SW 1271 (cell line): ENCODE data around the gene C2orf76.
A peak's percentile ranks its signal among the peaks of the same experiment; 100 is the strongest.
"Not testable (repeated sequence)": the region's sequence is repeated elsewhere in the genome, so short reads cannot be mapped to it uniquely, and the experiment has no call there.

Experiments
- DNase-seq, 2 experiments: peaks; one replicate each; lab custom pipeline; 2025; lab: John Stamatoyannopoulos, UW

Gene C2orf76

DNA sequence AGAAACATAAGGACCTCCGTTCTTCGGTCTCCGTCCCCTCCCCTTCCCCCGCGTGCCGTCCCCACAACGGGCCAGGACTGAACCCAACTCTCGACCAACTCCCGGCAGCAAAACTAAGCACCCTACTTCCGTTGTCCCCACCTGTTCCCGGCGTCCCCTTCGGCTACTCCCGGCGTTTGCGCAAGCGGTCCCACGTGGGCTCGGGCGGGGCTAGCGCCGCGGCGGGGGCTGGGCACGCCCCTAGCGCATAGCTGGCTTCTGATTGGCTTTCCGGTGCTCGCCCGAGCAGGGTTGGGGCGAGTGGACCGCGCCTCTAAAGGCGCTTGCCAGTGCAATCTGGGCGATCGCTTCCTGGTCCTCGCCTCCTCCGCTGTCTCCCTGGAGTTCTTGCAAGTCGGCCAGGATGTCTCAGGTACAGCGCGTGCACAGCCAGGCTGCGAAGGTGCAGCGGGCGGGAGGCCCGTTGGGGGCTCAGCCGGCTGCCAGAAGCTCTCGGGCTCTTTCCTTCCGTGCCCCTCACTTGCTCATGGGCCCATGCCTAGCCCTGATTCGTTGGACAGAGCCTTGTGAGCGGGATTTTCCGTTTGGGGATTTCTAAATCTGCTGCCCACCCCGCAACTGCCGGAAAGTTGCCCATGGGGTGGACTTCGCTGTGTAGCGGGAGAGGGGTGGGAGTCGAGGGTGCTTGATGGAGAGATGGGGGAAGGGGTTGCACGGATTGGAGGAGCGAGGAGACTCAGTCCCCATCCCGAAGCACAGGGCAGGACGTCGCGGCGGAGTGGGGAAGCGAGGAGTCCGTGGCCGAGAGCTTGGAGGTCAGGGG, at the start of gene C2orf76, which contains the start of gene DBI:
Gene C2orf76 (minus strand): TSS at position 186 of the 823 bp plus-strand sequence. CDS start 26,875 bp downstream, outside the sequence.
Gene DBI (plus strand): TSS at position 329 of the 823 bp plus-strand sequence. CDS start 75 bp downstream, at position 404.
- DNase-seq: peak; percentile 83 to 91

DNA sequence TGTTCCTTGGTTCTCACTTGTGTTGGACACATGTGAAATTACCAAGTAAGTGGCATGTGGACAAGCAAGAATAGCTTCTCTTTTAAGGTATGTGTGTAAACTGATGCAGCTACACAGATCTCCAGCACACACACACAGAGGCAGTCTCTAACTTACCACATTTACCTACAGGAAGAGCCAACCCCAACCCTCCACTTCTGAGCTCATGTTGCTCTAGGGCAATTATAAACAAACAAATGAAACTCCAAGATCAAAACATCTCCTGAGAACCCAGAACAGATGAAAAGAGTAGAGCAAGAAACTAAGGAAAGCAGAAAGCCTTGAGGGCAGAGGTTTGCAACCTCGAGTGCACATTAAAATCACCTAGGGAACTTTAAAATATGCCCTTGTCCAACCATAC, 49.0 kb upstream of the C2orf76 start:
- no peak for DNase-seq

DNA sequence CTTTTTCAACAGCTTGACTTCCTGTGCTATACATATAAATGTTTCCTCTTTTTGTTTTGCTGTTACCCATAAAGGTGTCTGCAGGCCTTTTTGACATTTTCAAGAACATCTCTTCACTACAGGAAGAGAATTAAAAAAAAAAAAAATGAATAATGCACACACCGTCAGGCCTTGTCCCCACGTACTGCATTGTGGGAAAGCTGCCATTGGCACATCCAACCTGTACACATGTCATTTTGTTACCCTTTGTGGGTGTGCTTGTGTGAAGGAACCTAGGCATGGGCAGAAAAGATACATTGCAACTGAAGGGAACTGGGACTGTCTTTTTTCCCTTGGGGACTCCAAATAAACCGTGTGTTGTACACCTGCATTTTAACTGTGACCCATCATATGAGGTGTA, 48.3 kb upstream of the C2orf76 start:
- no peak for DNase-seq

DNA sequence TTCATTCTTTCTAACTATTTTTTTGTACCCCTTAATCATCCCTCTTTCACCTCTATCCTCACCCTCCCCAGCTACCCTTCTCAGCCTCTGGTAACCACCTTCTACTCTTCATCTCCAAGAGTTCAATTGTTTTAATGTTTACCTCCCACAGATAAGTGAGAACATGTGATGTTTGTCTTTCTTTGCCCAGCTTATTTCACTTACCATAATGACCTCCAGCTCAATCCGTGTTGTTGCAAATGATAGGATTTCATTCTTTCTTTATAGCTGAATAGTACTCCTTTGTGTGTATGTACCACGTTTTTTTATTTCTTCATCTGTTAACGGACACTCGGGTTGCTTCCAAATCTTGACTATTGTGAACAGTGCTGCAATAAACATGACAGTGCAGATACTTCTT, 42.9 kb upstream of the C2orf76 start:
- no peak for DNase-seq

DNA sequence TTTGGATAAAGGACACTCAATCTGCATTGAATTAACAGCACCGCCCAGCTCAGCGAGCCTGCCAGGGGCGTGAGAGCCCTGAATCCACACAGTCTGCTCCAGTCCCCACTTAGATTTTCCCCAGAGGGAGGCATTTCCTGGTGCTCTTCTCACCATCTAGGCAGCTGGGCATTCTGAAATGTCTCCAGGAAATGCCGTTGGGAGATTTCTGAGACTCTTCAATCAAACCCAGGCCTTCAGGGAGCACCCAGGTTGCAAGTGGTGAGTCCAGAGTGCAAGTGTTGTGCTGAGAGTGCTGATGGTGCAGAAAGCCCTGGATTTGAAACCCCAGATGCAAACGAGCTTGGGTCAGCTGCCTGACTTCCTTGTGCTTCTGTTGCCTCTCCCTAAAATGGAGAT, 41.6 kb upstream of the C2orf76 start:
- no peak for DNase-seq

DNA sequence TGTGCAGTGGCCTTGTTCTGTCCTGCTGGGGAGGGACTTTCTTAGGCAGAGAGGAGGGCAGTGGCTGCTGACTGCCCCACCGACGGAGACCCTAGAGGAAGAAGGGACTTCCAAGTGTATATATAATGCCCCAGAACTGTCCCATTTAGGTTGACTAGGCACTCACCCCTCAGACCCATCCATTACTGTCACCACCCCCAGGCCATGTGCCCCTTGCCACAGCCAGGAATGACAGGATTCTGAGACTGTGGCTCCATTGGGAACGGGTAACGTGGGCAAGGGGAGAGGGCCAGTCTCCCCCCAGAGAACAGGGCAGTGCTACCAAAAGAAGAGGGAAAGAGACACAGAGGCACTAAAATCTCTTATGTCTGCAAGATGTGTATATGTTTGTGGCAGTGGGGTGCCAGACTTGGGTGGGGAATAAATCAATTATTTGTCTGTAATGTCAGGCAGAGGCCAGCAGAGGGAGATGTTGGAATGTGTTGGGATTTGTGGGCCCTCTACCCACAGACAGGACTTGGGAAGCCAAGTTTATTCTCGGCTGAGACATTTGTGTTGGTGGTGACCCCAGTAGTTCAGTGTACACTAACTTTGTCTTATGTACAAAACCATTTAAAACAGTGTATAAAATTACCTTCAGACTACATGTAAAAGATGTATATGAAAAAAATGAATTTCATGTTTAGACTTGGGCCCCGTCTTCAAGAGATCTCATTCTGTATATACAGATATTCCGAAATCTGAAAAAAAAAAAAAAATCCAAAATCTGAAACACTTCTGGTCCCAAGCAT, 41.0 kb upstream of the C2orf76 start:
- DNase-seq: peak in 1 of 2 experiments; percentile 41

DNA sequence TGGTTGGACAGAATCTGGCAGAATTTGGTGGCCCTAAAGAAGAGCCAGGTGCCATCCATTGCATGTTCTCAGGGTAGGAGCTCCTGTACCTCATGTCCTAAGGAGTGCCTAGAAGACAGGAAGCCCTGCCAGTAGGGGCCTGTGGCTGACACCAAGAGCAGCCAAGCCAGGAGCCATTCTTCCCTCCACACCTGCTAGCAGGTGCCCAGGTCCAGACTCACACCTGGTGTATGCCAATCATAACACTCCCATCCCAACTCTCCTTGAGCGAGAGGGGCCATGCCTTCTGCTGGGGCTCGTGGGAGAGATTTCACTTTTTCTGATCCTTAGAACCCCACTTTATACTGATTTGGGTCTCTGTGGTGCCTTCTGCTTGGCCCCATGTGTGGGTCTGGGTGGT, 38.5 kb upstream of the C2orf76 start:
- no peak for DNase-seq

DNA sequence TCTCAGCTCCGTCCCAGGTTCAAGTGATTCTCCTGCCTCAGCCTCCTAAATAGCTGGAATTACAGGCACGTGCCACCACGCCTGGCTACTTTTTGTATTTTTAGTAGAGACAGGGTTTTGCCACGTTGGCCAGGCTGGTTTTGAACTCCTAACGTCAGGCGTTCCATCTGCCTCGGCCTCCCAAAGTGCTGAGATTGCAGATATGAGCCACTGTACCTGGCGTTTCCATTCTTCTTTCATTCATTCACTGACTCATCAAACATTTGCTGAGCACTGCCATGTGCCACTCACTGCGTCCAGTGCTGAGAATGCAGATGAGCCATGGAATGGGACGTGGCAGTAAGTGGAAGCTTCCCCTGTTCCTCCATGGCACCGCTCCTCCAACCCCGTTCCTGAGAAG, 37.0 kb upstream of the C2orf76 start:
- not testable (repeated sequence) for DNase-seq

DNA sequence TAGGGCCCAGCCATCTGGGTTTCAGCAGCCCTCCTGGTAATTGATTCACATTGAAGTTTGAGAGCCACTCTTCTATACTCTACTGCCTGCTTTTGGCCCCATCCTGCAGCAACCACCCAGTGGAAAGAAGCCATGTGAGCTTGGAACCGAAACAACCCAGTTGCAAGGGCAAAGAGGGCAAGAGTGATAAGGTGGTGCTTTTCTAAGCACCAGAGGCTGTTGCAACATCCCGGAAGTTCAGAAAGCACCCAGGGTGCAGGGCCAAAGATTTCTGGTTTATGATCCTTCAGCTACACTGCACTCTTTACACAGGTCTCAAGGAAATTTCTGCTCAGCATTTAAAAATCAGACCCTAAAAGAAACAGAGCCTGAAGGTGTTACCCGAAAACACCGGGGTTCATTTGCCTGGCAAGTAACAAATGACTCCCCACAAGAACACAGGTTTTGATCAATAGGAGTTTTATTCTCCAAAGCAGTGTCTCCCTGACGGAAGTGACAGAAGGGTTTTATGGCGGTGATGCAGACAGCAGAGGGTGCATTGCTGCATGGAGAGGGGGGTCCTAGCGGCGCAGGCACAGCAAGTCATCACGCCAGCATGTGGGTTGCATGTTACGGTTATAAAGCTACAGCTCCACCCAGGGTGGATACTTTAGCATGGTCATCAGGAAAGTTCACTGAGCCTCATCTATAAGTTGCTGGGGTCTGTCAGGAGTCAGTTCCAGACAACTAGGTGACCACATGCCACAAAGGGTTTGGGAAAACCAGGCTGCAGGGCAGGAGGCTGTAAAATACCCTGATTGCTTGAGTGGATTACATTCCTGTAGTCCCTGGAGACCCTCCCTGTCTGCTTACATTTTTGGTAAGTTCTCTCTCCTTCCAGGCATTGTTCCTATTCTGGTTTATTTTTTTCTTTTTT, 36.3 kb upstream of the C2orf76 start:
- no peak for DNase-seq

DNA sequence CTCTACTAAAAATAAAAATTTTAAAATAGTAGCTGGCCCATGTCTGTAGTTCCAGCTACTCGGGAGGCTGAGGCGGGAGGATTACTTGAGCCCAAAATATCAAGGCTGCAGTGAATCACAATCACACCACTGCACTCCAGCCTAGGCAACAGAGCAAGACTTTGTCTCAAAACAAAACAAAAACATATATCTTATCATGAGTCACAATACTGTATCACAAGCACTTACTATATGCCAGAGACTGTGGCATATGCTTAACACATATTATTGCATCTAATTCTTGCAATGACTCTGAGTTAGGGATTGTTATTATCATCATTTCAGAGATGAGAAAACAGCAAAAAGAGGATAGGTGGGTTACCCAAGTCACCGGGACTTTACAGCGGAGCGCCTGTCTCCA, 35.5 kb upstream of the C2orf76 start:
- no peak for DNase-seq

DNA sequence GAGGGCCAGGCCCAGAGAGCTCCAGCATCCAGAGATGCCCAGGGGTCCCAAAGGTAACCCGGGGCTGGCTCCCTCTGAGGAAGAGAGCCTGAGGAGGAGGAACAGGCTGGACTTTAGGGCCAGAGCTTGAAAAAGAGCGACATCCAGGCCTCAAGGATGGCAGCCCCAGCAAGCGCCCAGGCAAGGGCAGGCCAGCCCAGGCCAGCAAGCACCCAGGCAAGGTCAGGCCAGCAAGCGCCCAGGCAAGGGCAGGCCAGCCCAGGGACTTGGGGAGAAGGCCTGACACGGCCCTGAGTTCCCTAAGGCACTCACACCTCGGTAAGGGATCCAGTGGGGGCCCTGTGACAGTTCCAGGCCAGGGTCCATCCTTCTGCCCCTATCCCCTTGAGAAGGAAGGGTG, 30.6 kb upstream of the C2orf76 start:
- no peak for DNase-seq

DNA sequence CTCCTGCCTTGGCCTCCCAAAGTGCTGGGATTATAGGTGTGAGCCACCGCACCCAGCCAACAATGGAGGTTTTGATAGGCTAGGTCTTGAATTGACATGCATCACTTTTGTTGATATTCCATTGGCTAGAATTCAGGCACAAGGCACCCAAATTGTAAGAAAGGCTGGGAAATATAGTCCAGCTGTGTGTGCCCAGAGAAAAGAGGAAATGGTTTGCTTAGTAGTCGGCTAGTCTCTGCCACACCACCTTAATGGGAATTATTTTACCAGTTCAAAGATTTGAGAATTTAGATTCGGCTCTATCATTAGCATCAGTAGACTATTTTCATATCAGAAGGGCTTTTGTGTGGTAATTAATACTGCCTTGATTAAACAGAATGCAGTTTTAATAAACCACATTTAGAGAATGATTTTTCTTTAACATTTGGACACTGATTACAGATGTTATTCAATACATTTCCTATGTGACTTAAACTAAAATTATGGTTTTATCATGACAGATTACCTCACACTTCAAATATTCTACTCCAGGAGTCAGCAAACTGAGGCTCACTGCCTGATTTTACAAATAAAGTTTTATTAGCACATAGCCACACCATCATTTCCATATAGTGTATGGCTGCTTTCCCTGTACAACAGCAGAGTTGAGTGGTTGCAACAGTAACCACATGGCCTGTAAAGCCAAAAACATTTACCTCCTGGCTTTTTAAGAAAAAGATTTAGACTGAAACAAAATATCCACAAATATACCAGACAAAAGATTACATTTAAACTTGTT, 27.5 kb upstream of the C2orf76 start:
- no peak for DNase-seq

DNA sequence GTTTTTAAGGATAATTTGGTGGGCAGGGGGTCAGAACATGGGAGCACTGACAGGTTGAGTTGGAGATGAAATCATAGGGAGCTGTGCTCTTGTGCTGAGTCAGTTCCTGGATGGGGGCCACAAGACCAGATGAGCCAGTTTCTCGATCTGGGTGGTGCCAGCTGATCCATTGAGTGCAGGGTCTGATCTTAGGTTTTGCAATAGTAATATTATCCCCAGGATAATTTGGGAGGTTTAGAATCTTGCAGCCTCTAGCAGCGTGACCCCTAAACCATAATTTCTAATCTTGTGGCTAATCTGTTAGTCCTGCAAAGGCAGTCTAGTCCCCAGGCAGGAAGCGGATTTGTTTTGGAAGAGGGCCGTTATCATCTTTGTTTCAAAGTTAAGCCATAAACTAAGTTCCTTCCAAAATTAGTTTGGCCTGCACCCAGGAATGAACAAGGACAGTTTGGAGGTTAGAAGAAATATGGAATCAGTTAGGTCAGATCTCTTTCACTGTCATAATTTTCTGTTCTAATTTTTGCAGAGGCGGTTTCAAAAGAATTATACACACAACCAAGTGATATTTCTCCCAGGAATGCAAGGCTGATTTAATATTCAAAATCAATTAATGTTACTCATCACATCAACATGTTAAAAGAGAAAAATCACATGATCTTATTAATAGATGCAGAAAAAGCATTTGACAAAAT, 23.1 kb upstream of the C2orf76 start:
- DNase-seq: no peak

DNA sequence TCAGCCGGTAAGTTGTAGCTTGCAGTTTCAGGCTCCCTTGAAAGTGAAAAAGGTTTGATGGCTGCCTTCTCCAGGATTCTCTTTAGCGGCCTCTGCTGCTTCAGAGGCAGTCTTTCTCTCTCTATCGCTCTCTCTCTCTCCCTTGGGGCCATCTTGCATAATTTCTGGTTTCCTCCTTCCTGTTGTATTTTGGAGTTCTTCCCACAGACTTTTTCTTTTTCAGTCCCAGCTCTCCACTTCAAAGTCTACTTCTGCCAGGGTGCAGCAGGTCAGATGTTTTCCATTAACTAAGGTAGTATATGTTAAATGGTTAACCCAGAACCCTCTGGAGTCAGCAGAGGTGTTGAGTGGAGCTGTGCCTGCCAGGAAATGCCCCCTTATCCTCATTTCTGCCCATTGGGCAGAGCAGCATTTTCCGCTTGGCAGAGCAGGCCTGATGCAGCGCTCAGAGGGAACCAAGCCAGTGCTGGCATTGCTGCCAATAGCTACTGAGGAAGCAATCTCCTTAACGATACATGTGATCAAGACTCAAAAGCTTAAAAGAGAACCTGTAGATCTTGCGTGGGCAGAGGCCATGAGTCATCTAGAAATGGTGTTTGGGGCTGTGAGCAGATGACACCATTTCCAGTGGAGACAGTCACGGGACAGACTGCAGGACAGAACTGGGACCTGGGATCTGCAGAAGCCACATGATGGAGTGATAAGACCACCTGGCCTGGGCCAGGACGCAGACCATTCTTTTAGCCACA, 20.9 kb upstream of the C2orf76 start:
- DNase-seq: no peak

DNA sequence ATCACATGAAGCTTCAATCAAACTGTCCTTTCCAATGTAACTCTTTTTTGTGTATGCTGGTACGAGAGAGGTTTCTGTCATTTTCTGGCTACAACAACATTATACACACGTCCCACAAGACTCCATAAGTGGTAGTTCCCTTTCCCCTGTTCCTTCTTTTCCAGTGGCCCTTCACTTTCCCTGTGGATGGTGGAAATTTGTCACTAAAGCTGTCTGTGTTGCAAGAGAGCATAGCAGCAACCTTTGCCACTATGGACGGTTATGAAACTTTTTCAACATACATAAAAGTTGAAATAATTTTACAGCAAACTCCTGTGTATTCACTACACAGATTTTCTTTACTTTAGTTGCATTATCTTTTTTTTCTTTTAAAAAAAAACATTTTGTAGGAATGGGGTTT, 18.8 kb upstream of the C2orf76 start:
- DNase-seq: no peak

DNA sequence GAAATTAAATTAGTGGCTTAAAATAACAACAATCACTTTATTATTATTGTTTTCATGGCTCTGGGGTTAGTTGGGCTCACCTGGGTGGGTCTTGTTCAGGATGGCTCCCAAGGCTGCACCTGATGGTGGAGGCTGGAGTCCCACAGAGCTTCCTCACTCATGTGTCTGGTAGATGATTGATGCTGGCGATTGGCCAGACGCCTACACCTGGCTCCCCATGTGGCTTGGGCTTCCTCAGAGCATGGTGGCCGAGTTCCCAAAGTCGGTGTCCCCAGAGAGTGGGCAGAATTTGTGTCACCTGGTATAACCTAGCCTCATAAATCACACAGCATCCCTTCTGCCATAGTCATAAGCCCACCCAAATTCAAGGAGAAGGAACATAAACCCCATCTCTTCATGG, 18.3 kb upstream of the C2orf76 start:
- no peak for DNase-seq

DNA sequence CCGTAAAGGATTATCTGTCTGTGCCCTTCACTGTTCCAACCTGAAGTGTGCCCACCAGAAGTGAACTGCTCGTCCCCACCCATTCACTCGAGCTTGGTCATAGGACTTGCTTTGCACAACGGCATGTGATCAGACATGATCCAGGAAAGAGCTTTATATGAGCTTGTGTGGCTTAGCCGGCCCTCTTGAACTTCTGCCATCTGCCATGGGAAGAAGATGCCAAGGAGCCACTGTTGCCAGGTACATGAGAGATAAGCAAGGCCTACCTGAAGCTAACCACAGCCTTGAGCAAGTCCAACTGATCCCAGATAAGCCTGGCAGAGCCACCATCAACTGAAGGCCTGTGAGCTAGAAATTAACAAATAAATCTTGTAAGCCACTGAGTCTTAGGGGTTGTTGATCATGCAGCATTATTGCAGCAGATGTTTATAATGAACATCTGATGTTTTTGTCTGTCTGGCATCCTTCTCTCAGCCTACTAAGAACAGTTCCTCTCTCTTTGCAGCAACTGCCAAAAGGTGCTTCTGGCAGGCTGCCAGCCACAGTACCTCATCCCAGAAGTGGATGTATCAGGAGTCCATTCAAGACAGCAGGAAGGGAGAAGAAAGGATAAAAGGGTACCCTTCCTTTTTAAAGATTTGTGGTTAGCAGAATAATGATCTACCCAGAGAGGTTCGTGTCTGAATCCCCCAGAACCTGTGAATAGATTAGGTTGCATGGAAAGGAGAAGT, 16.9 kb upstream of the C2orf76 start:
- no peak for DNase-seq

DNA sequence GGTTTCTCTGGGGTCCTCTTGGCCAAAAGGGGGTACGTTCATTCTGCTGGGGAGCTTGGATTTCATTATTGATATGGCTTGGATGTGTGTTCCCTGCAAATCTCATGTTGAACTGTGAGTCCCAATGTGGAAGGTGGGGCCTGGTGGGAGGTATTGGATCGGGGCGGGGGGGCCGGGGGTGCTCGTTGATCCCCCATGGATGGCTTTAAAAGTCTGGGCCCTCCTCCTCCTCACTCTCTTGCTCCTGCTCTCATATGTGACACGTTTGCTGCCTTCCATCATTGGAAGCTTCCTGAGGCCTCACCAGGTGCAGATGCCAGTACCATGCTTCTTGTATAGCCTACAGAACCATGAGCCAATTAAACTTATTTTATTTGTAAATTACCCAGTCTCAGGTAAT, 11.9 kb upstream of the C2orf76 start:
- DNase-seq: no peak

DNA sequence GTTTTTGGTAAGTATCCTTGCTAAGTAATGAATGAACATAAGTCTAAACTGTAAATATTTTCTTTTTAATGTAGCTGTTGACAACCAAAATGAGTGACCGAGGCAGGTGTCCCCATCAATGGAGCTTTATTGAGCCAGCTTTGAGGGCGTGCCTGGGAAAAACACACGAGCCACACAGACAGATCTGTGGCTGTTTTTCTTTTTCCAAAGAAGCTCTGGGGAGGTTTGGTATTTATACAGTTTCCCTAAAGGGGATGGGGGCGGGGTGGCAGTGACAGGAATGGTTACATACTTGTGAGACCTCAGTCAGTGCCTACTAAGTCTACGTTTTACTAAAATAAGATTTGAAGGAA, 11.3 kb upstream of the C2orf76 start:
- DNase-seq: no peak
